ENCODE results near the gene PLXNA2.

The PLXNA2 gene

GRCh38 chr1:208045463-208046260 lies 198.5 kb downstream of the PLXNA2 start:
- no peak for DNase-seq (ENCODE audit: low spot score)

- DNase-seq (ENCODE audit: low spot score): no peak
These were observed 199.4 kb downstream of the PLXNA2 start for GRCh38 chr1:208044589-208045462.

- DNase-seq (ENCODE audit: low spot score): no peak
These were observed 200.4 kb downstream of the PLXNA2 start for GRCh38 chr1:208043691-208044181.

GRCh38 chr1:208042868-208043267 lies 201.3 kb downstream of the PLXNA2 start:
- DNase-seq (ENCODE audit: low spot score): no peak

- DNase-seq (ENCODE audit: low spot score): no peak
These were observed 202.1 kb downstream of the PLXNA2 start for GRCh38 chr1:208042041-208042615.

- DNase-seq (ENCODE audit: low spot score): no peak
These were observed 202.7 kb downstream of the PLXNA2 start for GRCh38 chr1:208041505-208041904.

GRCh38 chr1:208040821-208041297 lies 203.3 kb downstream of the PLXNA2 start:
- DNase-seq (ENCODE audit: low spot score): no peak

- DNase-seq (ENCODE audit: low spot score): no peak
These were observed 204.4 kb downstream of the PLXNA2 start for GRCh38 chr1:208039536-208040332.

GRCh38 chr1:208038303-208038702 lies 205.9 kb downstream of the PLXNA2 start:
- DNase-seq (ENCODE audit: low spot score): no peak

- DNase-seq (ENCODE audit: low spot score): no peak
These were observed 207.0 kb downstream of the PLXNA2 start for GRCh38 chr1:208036918-208037766.

GRCh38 chr1:208036106-208036808 lies 207.9 kb downstream of the PLXNA2 start:
- DNase-seq (ENCODE audit: low spot score): no peak

GRCh38 chr1:208034135-208034534 lies 210.0 kb downstream of the PLXNA2 start:
- no peak for DNase-seq (ENCODE audit: low spot score)

GRCh38 chr1:208033236-208033635 lies 210.9 kb downstream of the PLXNA2 start:
- no peak for DNase-seq (ENCODE audit: low spot score)

- no peak for DNase-seq (ENCODE audit: low spot score)
These were observed 212.3 kb downstream of the PLXNA2 start for GRCh38 chr1:208031932-208032320.

- DNase-seq (ENCODE audit: low spot score): no peak
These were observed 212.8 kb downstream of the PLXNA2 start for GRCh38 chr1:208031316-208031931.

- DNase-seq (ENCODE audit: low spot score): no peak
These were observed 213.7 kb downstream of the PLXNA2 start for GRCh38 chr1:208030288-208031091.

- DNase-seq (ENCODE audit: low spot score): no peak
These were observed 214.6 kb downstream of the PLXNA2 start for GRCh38 chr1:208029381-208030287.

Measured in SK-N-DZ (cell line).